B cell (primary cell): ENCODE data around the gene IL17RE. TPM values are rescaled to one million over a fixed set of nuclear protein-coding genes. Genes with fewer than 3 reads are reported as not detected.

ENCODE experiments used
- ATAC-seq: fragments of 200-7000 bp; cut with Tn5 transposase; one replicate; pipeline ENCODE4 v1.10.0; 2021; ENCODE audit warnings: low read depth, mild to moderate bottlenecking, moderate number of reproducible peaks, moderate library complexity
- CTCF ChIA-PET: fragments of 350-600 bp; sonication (Branson Sonifier 250); formaldehyde crosslinking; loops from one replicate; lab custom pipeline; 2021; ENCODE audit warnings: antibody characterized with exemption, inconsistent platforms; lab: Charles Lee
- POLR2A ChIA-PET: fragments of 350-600 bp; sonication (Branson Sonifier 250); formaldehyde crosslinking; loops from one replicate; lab custom pipeline; 2021; ENCODE audit warnings: antibody characterized with exemption; lab: Charles Lee
- DNase-seq: peaks from one replicate; pipeline ENCODE4 v3.0.0; 2013
- H2AFZ ChIP-seq: 2 replicates; pipeline ENCODE4 v1.6.1; 2012; ENCODE audit warnings: mild to moderate bottlenecking, low read depth, low read length; ENCODE audit not compliant: insufficient read depth, poor library complexity, severe bottlenecking
- H3K27ac ChIP-seq, 2 donors: 1 replicate in 1 of 2; 2 replicates in 1 of 2; pipeline ENCODE4 v1.5.1; 2012 to 2013; ENCODE audit warnings: low read length in 2 of 2, mild to moderate bottlenecking in 2 of 2, moderate library complexity in 1 of 2
- H3K27me3 ChIP-seq, 4 experiments: fragments of 200-600 bp in 1 of 4; sonication (generic) in 1 of 4; replicated peaks in 1 of 4; 1 replicate in 2 of 4; 2 replicates in 2 of 4; pipeline versions ENCODE4 v1.6.1 to v1.7.0; 2013 to 2016; ENCODE audit warnings: low read length in 3 of 4, mild to moderate bottlenecking in 2 of 4, mixed read lengths in 1 of 4, moderate library complexity in 1 of 4; ENCODE audit not compliant: insufficient read depth in 4 of 4, control insufficient read depth in 3 of 4; ENCODE audit errors: control extremely low read depth in 1 of 4
- H3K36me3 ChIP-seq, 2 experiments: replicated peaks in 1 of 2; 1 replicate in 1 of 2; 2 replicates in 1 of 2; pipeline versions ENCODE4 v1.6.1 to v1.7.1; 2013; ENCODE audit warnings: low read length in 1 of 2; ENCODE audit not compliant: insufficient read depth in 2 of 2, control insufficient read depth in 1 of 2; ENCODE audit errors: control extremely low read depth in 1 of 2, extremely low read depth in 1 of 2
- H3K4me1 ChIP-seq, 2 donors: fragments of 200-600 bp in 1 of 2; sonication (generic) in 1 of 2; 1 replicate in 1 of 2; 2 replicates in 1 of 2; pipeline versions ENCODE4 v1.5.1 to v1.6.1; 2013 to 2017; ENCODE audit warnings: low read length in 2 of 2; ENCODE audit not compliant: control insufficient read depth in 2 of 2, insufficient read depth in 2 of 2
- H3K4me2 ChIP-seq: replicated peaks from 2 replicates; pipeline ENCODE3; 2012; ENCODE audit warnings: mild to moderate bottlenecking, low read depth, low read length; ENCODE audit not compliant: poor library complexity, severe bottlenecking
- H3K4me3 ChIP-seq, 5 experiments: fragments of 200-600 bp in 1 of 5; sonication (generic) in 1 of 5; 1 replicate in 3 of 5; 2 replicates in 2 of 5; pipeline versions ENCODE4 v1.5.1 to v1.7.0; 2011 to 2016; ENCODE audit warnings: low read length in 4 of 5, mild to moderate bottlenecking in 4 of 5, low read depth in 2 of 5, control low read depth in 1 of 5, moderate library complexity in 1 of 5; ENCODE audit not compliant: insufficient read depth in 1 of 5; ENCODE audit errors: control extremely low read depth in 1 of 5, extremely low read depth in 1 of 5
- H3K79me2 ChIP-seq: fragments of 200-600 bp; sonication (generic); one replicate; pipeline ENCODE4 v1.6.0; 2016; ENCODE audit warnings: low read length; ENCODE audit not compliant: control insufficient read depth, insufficient read depth
- H3K9ac ChIP-seq: fragments of 200-600 bp; sonication (generic); 2 replicates; pipeline ENCODE4 v1.6.1; 2017; ENCODE audit warnings: mild to moderate bottlenecking, low read length, moderate library complexity
- H3K9me3 ChIP-seq, 3 donors: one replicate each; pipeline versions ENCODE4 v1.6.1 to v1.7.1; 2013; ENCODE audit warnings: low read length in 2 of 3; ENCODE audit not compliant: control insufficient read depth in 2 of 3, insufficient read depth in 1 of 3; ENCODE audit errors: control extremely low read depth in 1 of 3
- H4K20me1 ChIP-seq: 2 replicates; pipeline ENCODE4 v1.6.0; 2012; ENCODE audit warnings: mild to moderate bottlenecking, low read length; ENCODE audit not compliant: insufficient read depth, control insufficient read depth, poor library complexity, severe bottlenecking
- H3K27ac Mint-ChIP-seq: one replicate; pipeline ENCODE4 v1.8.0; 2021; ENCODE audit warnings: mixed read lengths
- H3K27me3 Mint-ChIP-seq: one replicate; pipeline ENCODE4 v1.8.0; 2021; ENCODE audit warnings: mixed read lengths
- H3K4me1 Mint-ChIP-seq: one replicate; pipeline ENCODE4 v1.8.0; 2021; ENCODE audit warnings: mixed read lengths
- H3K4me3 Mint-ChIP-seq: one replicate; pipeline ENCODE4 v1.8.0; 2021; ENCODE audit warnings: mixed read lengths
- H3K9me3 Mint-ChIP-seq: one replicate; pipeline ENCODE4 v1.8.0; 2022; ENCODE audit warnings: mixed read lengths; ENCODE audit not compliant: insufficient read depth
- CTCF ChIP-seq: fragments of 200-600 bp; IDR thresholded peaks from one replicate; pipeline ENCODE4 v1.8.0; 2022; ENCODE audit warnings: antibody characterized with exemption, mild to moderate bottlenecking
- EZH2 ChIP-seq: IDR thresholded peaks from 2 replicates; pipeline ENCODE4 v1.6.1; 2012; ENCODE audit warnings: borderline replicate concordance, low read depth, mild to moderate bottlenecking, moderate library complexity, low read length; ENCODE audit not compliant: insufficient read depth, poor library complexity, severe bottlenecking
- WGBS: methylation state at CpG from one replicate; pipeline ENCODE4 v1.1.5; 2013; ENCODE audit warnings: missing lambda C conversion rate; ENCODE audit not compliant: insufficient coverage; 5-methylcytosine and 5-hydroxymethylcytosine counted together
- intact Hi-C: fragments of 100-400 bp; cut with micrococcal nuclease; formaldehyde crosslinking; loops from one replicate; pipeline ENCODE4 v1.10.0; 2022
- polyA plus RNA-seq: library from polyadenylated mRNA; depleted of rRNA; stranded (reverse); fragments of >200 nt; gene quantifications from 2 replicates; pipeline ENCODE4 v1.2.3, GENCODE V29; 2012
- total RNA-seq, 2 donors: library from RNA; stranded (reverse); fragments of 120-200 nt in 1 of 2; gene quantifications; 1 replicate in 1 of 2; 2 replicates in 1 of 2; pipeline versions ENCODE4 v1.2.3 to v1.2.4, GENCODE V29; 2013 to 2022

The IL17RE gene
- total and polyA plus RNA-seq, 2 donors (not counting 1 experiment from before 2014, with no cell fraction given) = 0.37 TPM; not detected in 1

- DNase-seq (no peak), ATAC-seq (no peak)
- H3K27ac ChIP-seq = no peak overlapping the region
- no peak overlapping the region for H3K9ac ChIP-seq
- H2AFZ ChIP-seq = no peak overlapping the region
- no peak overlapping the region for H3K4me3 ChIP-seq
- POLR2A ChIA-PET = interaction anchor here (0.6 kb wide), 1 partner anchor 104 kb away, joined by 4 read pairs; no protein-coding TSS in a partner anchor
- H3K27me3 ChIP-seq = peaks cover 0 to 17% (median 4%) of the 10 kb centered on the region in 4 experiments
- no peaks in the 10 kb centered on the region for H3K36me3 ChIP-seq
- H4K20me1 ChIP-seq = no peaks in the 10 kb centered on the region
- intact Hi-C loops = no loop called here
- no peaks in the 10 kb centered on the region for H3K9me3 ChIP-seq
- no peaks in the 10 kb centered on the region for H3K79me2 ChIP-seq
- TF ChIP-seq CTCF (no peak), EZH2 (no peak)
- CTCF ChIA-PET = no interaction called here
- no peak overlapping the region for H3K4me3 Mint-ChIP-seq
- peaks cover 2% of the 10 kb centered on the region for H3K4me1 Mint-ChIP-seq
- 100% methylated on average over 2 of the region's 7 CpGs for WGBS
- H3K4me1 ChIP-seq = no peaks in the 10 kb centered on the region
- H3K9me3 Mint-ChIP-seq = no peaks in the 10 kb centered on the region
- no peak overlapping the region for H3K4me2 ChIP-seq
- H3K27ac Mint-ChIP-seq = no peak overlapping the region
- peaks cover 12% of the 10 kb centered on the region for H3K27me3 Mint-ChIP-seq
Measured at GRCh38 chr3:9909221-9910013, 6.8 kb downstream of the IL17RE start.

GRCh38 chr3:9911863-9912262, 9.2 kb downstream of the IL17RE start:
- peaks cover 0 to 29% (median 9%) of the 10 kb centered on the region in 4 experiments for H3K27me3 ChIP-seq
- H4K20me1 ChIP-seq = no peaks in the 10 kb centered on the region
- Mint-ChIP-seq H3K27me3 (peaks cover 12% of the 10 kb centered on the region), H3K4me3 (no peak overlapping the region), H3K9me3 (no peaks in the 10 kb centered on the region), H3K4me1 (peaks cover 16% of the 10 kb centered on the region), H3K27ac (no peak overlapping the region)
- H3K9me3 ChIP-seq = no peaks in the 10 kb centered on the region
- TF ChIP-seq EZH2 (no peak), CTCF (no peak)
- DNase-seq = no peak
- no peak overlapping the region for H3K4me3 ChIP-seq
- no peak overlapping the region for H3K9ac ChIP-seq
- ChIA-PET CTCF (interaction anchor here (1.3 kb wide), 1 partner anchor 21 kb away, joined by 6 read pairs; the partner anchor contains the start of gene JAGN1), POLR2A (no interaction called here)
- H3K27ac ChIP-seq = no peak overlapping the region
- H3K4me1 ChIP-seq = peaks cover 17% of the 10 kb centered on the region in 2 donors
- H2AFZ ChIP-seq = no peak overlapping the region
- no peak for ATAC-seq
- H3K36me3 ChIP-seq = no peaks in the 10 kb centered on the region
- intact Hi-C loops = no loop called here
- no peak overlapping the region for H3K4me2 ChIP-seq
- H3K79me2 ChIP-seq = no peaks in the 10 kb centered on the region
- WGBS = 69% methylated on average over 3 of the region's 8 CpGs
